Measurements from ENCODE around the gene CCDC57. TPM values are rescaled to one million over a fixed set of nuclear protein-coding genes. Genes with fewer than 3 reads are reported as not detected.

Gene CCDC57
- total and polyA plus RNA-seq, 9 of the 15 experiments (the other 6 are each of a cell fraction or from before 2014, with no cell fraction given): 0.83 to 36.2 (median 13.6) TPM

DNA sequence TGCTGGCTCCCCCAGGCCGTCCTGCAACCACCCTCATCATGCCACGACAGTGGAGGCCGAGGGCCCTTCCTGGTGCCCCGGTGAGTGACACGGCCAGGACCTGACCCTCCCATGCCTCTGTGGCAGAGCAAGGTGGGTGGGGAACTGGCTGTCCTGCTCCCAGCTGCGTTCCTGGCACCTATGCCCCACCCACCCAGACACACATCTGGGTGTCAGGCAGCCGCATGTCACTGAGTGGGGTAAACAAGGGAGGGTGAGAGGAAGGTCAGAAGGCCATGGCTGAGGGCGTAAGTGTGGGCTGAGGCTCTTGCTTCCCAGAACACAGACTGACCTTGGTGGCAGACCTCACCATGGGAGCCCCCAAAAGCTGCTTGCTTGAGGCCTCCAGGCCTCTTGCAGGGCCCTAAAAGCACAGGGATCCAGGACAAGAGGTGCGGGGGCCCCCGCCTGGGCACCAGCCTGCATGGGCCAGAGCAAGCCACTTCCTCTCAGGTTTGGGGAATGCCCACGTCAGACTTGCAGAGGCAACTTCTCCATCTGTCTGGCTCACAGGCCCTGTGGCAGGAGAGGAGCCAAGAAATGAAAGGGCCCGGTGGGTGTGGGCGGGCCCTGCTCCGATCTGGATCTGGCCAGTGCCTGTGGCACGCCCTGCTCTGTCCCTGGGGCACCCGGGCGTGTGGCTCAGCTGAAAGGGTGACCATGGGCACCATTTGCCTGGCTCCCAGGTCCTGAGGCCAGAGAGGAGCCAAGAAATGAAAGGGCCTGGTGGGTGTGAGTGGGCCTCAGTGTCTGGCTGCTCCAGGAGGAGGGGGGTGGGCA is 3.9 kb upstream of the CCDC57 start (continued):
- TF ChIP-seq, protein P1, sequence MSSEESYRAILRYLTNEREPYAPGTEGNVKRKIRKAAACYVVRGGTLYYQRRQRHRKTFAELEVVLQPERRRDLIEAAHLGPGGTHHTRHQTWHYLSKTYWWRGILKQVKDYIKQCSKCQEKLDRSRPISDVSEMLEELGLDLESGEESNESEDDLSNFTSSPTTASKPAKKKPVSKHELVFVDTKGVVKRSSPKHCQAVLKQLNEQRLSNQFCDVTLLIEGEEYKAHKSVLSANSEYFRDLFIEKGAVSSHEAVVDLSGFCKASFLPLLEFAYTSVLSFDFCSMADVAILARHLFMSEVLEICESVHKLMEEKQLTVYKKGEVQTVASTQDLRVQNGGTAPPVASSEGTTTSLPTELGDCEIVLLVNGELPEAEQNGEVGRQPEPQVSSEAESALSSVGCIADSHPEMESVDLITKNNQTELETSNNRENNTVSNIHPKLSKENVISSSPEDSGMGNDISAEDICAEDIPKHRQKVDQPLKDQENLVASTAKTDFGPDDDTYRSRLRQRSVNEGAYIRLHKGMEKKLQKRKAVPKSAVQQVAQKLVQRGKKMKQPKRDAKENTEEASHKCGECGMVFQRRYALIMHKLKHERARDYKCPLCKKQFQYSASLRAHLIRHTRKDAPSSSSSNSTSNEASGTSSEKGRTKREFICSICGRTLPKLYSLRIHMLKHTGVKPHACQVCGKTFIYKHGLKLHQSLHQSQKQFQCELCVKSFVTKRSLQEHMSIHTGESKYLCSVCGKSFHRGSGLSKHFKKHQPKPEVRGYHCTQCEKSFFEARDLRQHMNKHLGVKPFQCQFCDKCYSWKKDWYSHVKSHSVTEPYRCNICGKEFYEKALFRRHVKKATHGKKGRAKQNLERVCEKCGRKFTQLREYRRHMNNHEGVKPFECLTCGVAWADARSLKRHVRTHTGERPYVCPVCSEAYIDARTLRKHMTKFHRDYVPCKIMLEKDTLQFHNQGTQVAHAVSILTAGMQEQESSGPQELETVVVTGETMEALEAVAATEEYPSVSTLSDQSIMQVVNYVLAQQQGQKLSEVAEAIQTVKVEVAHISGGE (CRISPR knock-in tag; IDR thresholded peaks at IDR 0.05): peak in 1 of 3 experiments; percentile 40; a peak in 1 of 6 replicates
- TF ChIP-seq, protein P2, sequence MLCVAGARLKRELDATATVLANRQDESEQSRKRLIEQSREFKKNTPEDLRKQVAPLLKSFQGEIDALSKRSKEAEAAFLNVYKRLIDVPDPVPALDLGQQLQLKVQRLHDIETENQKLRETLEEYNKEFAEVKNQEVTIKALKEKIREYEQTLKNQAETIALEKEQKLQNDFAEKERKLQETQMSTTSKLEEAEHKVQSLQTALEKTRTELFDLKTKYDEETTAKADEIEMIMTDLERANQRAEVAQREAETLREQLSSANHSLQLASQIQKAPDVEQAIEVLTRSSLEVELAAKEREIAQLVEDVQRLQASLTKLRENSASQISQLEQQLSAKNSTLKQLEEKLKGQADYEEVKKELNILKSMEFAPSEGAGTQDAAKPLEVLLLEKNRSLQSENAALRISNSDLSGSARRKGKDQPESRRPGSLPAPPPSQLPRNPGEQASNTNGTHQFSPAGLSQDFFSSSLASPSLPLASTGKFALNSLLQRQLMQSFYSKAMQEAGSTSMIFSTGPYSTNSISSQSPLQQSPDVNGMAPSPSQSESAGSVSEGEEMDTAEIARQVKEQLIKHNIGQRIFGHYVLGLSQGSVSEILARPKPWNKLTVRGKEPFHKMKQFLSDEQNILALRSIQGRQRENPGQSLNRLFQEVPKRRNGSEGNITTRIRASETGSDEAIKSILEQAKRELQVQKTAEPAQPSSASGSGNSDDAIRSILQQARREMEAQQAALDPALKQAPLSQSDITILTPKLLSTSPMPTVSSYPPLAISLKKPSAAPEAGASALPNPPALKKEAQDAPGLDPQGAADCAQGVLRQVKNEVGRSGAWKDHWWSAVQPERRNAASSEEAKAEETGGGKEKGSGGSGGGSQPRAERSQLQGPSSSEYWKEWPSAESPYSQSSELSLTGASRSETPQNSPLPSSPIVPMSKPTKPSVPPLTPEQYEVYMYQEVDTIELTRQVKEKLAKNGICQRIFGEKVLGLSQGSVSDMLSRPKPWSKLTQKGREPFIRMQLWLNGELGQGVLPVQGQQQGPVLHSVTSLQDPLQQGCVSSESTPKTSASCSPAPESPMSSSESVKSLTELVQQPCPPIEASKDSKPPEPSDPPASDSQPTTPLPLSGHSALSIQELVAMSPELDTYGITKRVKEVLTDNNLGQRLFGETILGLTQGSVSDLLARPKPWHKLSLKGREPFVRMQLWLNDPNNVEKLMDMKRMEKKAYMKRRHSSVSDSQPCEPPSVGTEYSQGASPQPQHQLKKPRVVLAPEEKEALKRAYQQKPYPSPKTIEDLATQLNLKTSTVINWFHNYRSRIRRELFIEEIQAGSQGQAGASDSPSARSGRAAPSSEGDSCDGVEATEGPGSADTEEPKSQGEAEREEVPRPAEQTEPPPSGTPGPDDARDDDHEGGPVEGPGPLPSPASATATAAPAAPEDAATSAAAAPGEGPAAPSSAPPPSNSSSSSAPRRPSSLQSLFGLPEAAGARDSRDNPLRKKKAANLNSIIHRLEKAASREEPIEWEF (CRISPR knock-in tag; IDR thresholded peaks at IDR 0.05): 0 out of 2 replicates have a peak, but pooled peaks have one; percentile 24
- TF ChIP-seq KDM4B (IDR thresholded peaks at IDR 0.05; ENCODE audit: borderline replicate concordance in 2 of 2, low read depth in 1 of 2): peak in 1 of 2 experiments; percentile 30; a peak in 1 of 4 replicates
- no peak for TF ChIP-seq GTF2F1 (IDR thresholded peaks at IDR 0.05; ENCODE audit: low read depth, low read length)
- TF ChIP-seq SP2 (IDR thresholded peaks at IDR 0.05; ENCODE audit: extremely low read depth, low read depth, low read length, poor library complexity, severe bottlenecking): no peak
- TF ChIP-seq, protein P3, sequence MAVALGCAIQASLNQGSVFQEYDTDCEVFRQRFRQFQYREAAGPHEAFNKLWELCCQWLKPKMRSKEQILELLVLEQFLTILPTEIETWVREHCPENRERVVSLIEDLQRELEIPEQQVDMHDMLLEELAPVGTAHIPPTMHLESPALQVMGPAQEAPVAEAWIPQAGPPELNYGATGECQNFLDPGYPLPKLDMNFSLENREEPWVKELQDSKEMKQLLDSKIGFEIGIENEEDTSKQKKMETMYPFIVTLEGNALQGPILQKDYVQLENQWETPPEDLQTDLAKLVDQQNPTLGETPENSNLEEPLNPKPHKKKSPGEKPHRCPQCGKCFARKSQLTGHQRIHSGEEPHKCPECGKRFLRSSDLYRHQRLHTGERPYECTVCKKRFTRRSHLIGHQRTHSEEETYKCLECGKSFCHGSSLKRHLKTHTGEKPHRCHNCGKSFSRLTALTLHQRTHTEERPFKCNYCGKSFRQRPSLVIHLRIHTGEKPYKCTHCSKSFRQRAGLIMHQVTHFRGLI (CRISPR knock-in tag; IDR thresholded peaks at IDR 0.05): no peak; the same call in 1 of the 2 replicates
- no peak for TF ChIP-seq RFX5 (IDR thresholded peaks at IDR 0.05; ENCODE audit: low read depth, low read length)
- TF ChIP-seq FOXP1 (CRISPR knock-in tag; IDR thresholded peaks at IDR 0.05): 0 out of 2 replicates have a peak, but pooled peaks have one; percentile 16
- TF ChIP-seq SPI1 (IDR thresholded peaks at IDR 0.05; ENCODE audit: borderline replicate concordance, low read depth, low read length): peak; percentile 20; the same call in 1 of the 2 replicates
